Activated CD8-positive, alpha-beta memory T cell treated with anti-CD3 and anti-CD28 coated beads, Interleukin-2, amount 50 U/mL, for 48 hours (primary cell): ENCODE measurements around the gene ITPRIP.

ENCODE experiments used
- DNase-seq: peaks from one replicate; pipeline ENCODE4 v3.0.0-alpha.2; 2020

Gene ITPRIP

GRCh38 chr10:104340641-104341040 lies 2.4 kb upstream of the ITPRIP start:
- DNase-seq, result no peak

GRCh38 chr10:104340111-104340526 lies 1.9 kb upstream of the ITPRIP start:
- DNase-seq, result no peak

- DNase-seq, result no peak
Measured at GRCh38 chr10:104339469-104340110, 1.3 kb upstream of the ITPRIP start.

- DNase-seq, result no peak
Measured at GRCh38 chr10:104337521-104337984, 712 bp downstream of the ITPRIP start.

GRCh38 chr10:104336821-104337467 lies 1.3 kb downstream of the ITPRIP start:
- no peak for DNase-seq

- DNase-seq, result peak; percentile 44
Measured at GRCh38 chr10:104334965-104335650, 3.2 kb downstream of the ITPRIP start.

- peak; percentile 42 for DNase-seq
Measured at GRCh38 chr10:104334561-104334960, 3.7 kb downstream of the ITPRIP start.

GRCh38 chr10:104333728-104334373 lies 4.4 kb downstream of the ITPRIP start:
- DNase-seq, result peak; percentile 46

- peak; percentile 71 for DNase-seq
Measured at GRCh38 chr10:104333032-104333727, 5.1 kb downstream of the ITPRIP start.

- DNase-seq, result peak; percentile 36
Measured at GRCh38 chr10:104332243-104333031, 5.8 kb downstream of the ITPRIP start.

GRCh38 chr10:104331208-104331838 lies 6.9 kb downstream of the ITPRIP start:
- DNase-seq, result peak; percentile 34

- no peak for DNase-seq
Measured at GRCh38 chr10:104330168-104331110, 7.8 kb downstream of the ITPRIP start.

GRCh38 chr10:104329735-104330134 lies 8.5 kb downstream of the ITPRIP start:
- DNase-seq, result no peak

- DNase-seq, result peak; percentile 83
Measured at GRCh38 chr10:104328896-104329710, 9.2 kb downstream of the ITPRIP start.

- DNase-seq, result no peak
Measured at GRCh38 chr10:104328646-104328895, 9.7 kb downstream of the ITPRIP start.

- DNase-seq, result no peak
Measured at GRCh38 chr10:104327745-104328645, 10.3 kb downstream of the ITPRIP start.

GRCh38 chr10:104326991-104327610 lies 11.2 kb downstream of the ITPRIP start:
- no peak for DNase-seq
